ENCODE measurements around the gene PGGT1B. TPM values are rescaled to one million over a fixed set of nuclear protein-coding genes. Genes with fewer than 3 reads are reported as not detected.

Gene PGGT1B
- total and polyA plus RNA-seq, 2 of the 8 experiments (the other 6 are each of a cell fraction or from before 2014, with no cell fraction given): 1.9 to 43.1 TPM

DNA sequence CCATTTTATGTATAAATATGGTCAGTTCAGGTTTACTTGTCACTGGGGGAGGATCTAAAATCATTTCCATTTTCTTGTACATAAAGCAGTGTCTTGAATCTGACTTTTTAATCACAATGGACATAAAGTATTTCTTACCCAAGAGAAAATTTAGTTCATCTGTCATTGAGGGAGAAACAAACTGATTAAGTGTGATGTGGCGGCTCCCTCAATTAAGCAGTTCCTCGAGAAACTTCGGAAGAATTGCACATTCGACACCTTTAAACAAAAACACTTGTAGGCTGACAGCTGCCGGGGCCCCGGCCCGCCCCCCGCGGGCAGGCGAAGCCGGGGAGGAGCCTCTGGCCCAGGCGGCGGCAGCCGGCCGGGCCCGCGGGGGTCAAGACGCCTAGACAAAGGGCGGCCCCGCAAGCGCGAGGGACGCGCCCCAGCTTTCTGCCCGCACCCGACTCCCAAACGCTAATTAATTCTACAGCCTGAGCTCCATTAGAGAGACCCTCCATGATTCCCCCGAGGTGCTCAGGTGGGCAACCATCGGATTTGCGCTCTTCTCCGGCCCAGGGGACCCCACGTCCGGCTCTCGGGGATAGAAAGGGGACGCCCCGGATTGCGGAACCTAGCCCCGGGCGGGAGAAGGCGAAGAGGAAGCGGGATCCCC lies 93.7 kb downstream of the PGGT1B start:
- H3K79me1 ChIP-seq (ENCODE audit: low read depth, low read length): no peaks in the 10 kb centered on the region
- no peak overlapping the region for H2BK12ac ChIP-seq (ENCODE audit: low read depth, low read length)
- no peak overlapping the region for H3K4ac ChIP-seq (replicated peaks; ENCODE audit: insufficient read length, low read depth, low read length)
- peak overlapping the region; percentile 75 to 94 (median 90) for H3K4me3 ChIP-seq (ENCODE audit: extremely low read depth in 1 of 4, insufficient read depth in 2 of 4, low read depth in 3 of 4, low read length in 4 of 4)
- no peak overlapping the region for H2BK5ac ChIP-seq (ENCODE audit: low read depth, low read length)
- peaks cover 22 to 26% of the 10 kb centered on the region in 2 experiments for H3K9me3 ChIP-seq (ENCODE audit: insufficient read depth in 2 of 2, low read depth in 1 of 2, low read length in 1 of 2)
- TF ChIP-seq SIN3A (conservative IDR thresholded peaks at IDR 0.05 in 1 of 2, IDR thresholded peaks at IDR 0.05 in 1 of 2; ENCODE audit: low read depth in 1 of 2, low read length in 2 of 2) (peak in 1 of 2 experiments; percentile 28; a peak in 1 of 4 replicates), MAFK (IDR thresholded peaks at IDR 0.05; ENCODE audit: low read depth, low read length) (no peak), HDAC2 (IDR thresholded peaks at IDR 0.05; ENCODE audit: borderline replicate concordance in 1 of 2, low read depth in 2 of 2, low read length in 2 of 2) (0 out of 4 replicates have a peak, but pooled peaks of 1 of the 2 experiments have one; percentile 17), POLR2AphosphoS5 (IDR thresholded peaks at IDR 0.05; ENCODE audit: low read depth, low read length) (0 out of 2 replicates have a peak, but pooled peaks have one; percentile 19), TAF1 (IDR thresholded peaks at IDR 0.05; ENCODE audit: low read depth, low read length) (peak; percentile 72)
- no peak overlapping the region for H4K5ac ChIP-seq (ENCODE audit: insufficient read length, low read depth, low read length)
- no peak overlapping the region for H2BK20ac ChIP-seq (ENCODE audit: low read length)
- peak overlapping the region; percentile 25; the same call in 1 of the 2 replicates for H3K27ac ChIP-seq (ENCODE audit: low read depth, low read length)
- WGBS, 2 experiments (ENCODE audit: extremely low coverage in 1 of 2, insufficient coverage in 1 of 2, insufficient read length in 1 of 2, insufficient replicate concordance in 2 of 2, low coverage in 1 of 2, low lambda C conversion rate in 2 of 2, missing lambda C conversion rate in 1 of 2): 3% methylated on average over 29 of the region's 41 CpGs; no CpG with 5 or more reads in 1 of the 2 experiments
- H3K36me3 ChIP-seq (ENCODE audit: control insufficient read depth in 2 of 4, insufficient read depth in 4 of 4, low read length in 3 of 4): peaks cover 0 to 18% (median 5%) of the 10 kb centered on the region in 4 experiments; a peak in 3 of 8 replicates
- H3K23me2 ChIP-seq (ENCODE audit: low read depth, low read length): peaks cover 16% of the 10 kb centered on the region
- H4K20me1 ChIP-seq (replicated peaks in 1 of 2; ENCODE audit: control insufficient read depth in 1 of 2, insufficient read depth in 2 of 2, low read length in 2 of 2): no peaks in the 10 kb centered on the region
- FAIRE-seq: no peak
- H3K9ac ChIP-seq (replicated peaks in 1 of 4; ENCODE audit: extremely low read depth in 1 of 4, low read depth in 3 of 4, low read length in 3 of 4): peak overlapping the region; percentile 74 to 81 (median 80)
- POLR2A ChIA-PET (ENCODE audit: partially characterized antibody): interaction anchor here (1.0 to 2.5 kb wide), 5 partner anchors 8 to 375 kb away, joined by 4 to 13 read pairs (median 5); partner anchors contain the start of genes FEM1C and PGGT1B
- H2BK120ac ChIP-seq (replicated peaks; ENCODE audit: low read depth, low read length): no peak overlapping the region
- peak overlapping the region; percentile 98 for H4K8ac ChIP-seq (ENCODE audit: extremely low read depth, insufficient read depth, low read length)
- H3K18ac ChIP-seq (ENCODE audit: extremely low read depth, low read length): peak overlapping the region; percentile 87; the same call in 1 of the 2 replicates
- H3K56ac ChIP-seq (replicated peaks; ENCODE audit: insufficient read length, low read depth, low read length): peak overlapping the region; percentile 32
- H3K4me1 ChIP-seq (replicated peaks in 1 of 4; ENCODE audit: control insufficient read depth in 3 of 4, insufficient read depth in 4 of 4, low read length in 3 of 4): peaks cover 0 to 4% (median 0%) of the 10 kb centered on the region in 4 experiments; a peak in 3 of 7 replicates
- H3K4me2 ChIP-seq (ENCODE audit: insufficient read depth in 1 of 2, low read depth in 2 of 2, low read length in 2 of 2): peak overlapping the region; percentile 87 to 97
- no peak overlapping the region for H4K91ac ChIP-seq (replicated peaks; ENCODE audit: insufficient read length, low read length)
- peaks cover 0 to 30% of the 10 kb centered on the region in 2 experiments; a peak in 3 of 4 replicates for H3K79me2 ChIP-seq (ENCODE audit: control insufficient read depth in 1 of 2, insufficient read depth in 2 of 2, low read length in 2 of 2)
- CTCF ChIA-PET (ENCODE audit: partially characterized antibody): interaction anchor here (1.2 to 3.9 kb wide), 3 partner anchors 11 to 70 kb away, joined by 3 to 16 read pairs (median 3); no protein-coding TSS in a partner anchor
- H3K27me3 ChIP-seq (replicated peaks in 1 of 4; ENCODE audit: control insufficient read depth in 3 of 4, extremely low read depth in 1 of 4, insufficient read depth in 3 of 4, low read length in 3 of 4): peaks cover 3 to 23% (median 11%) of the 10 kb centered on the region in 4 experiments
- H3K14ac ChIP-seq (ENCODE audit: insufficient read length): no peak overlapping the region
- DNase-seq (ENCODE audit: low read depth in 1 of 2, low spot score in 2 of 2): peak in 1 of 2 experiments; percentile 80
- H2AK5ac ChIP-seq (ENCODE audit: low read depth, low read length): no peak overlapping the region
- H2BK15ac ChIP-seq (ENCODE audit: low read length): no peak overlapping the region
- H3K23ac ChIP-seq (ENCODE audit: insufficient read length): no peak overlapping the region
- H2AFZ ChIP-seq (ENCODE audit: low read length): peak overlapping the region; percentile 28; the same call in 1 of the 2 replicates

All from H1 (cell line).